GM11168 (cell line): Measurements from ENCODE around the gene HOXA1.

Source experiments
- in situ Hi-C: fragments of 300-500 bp; cut with MboI; formaldehyde crosslinking; loops from one replicate; pipeline ENCODE4 v1.12.0; 2022; ENCODE audit warnings: low sequenced_read_pairs; ENCODE audit not compliant: unreplicated experiment

HOXA1 gene

DNA sequence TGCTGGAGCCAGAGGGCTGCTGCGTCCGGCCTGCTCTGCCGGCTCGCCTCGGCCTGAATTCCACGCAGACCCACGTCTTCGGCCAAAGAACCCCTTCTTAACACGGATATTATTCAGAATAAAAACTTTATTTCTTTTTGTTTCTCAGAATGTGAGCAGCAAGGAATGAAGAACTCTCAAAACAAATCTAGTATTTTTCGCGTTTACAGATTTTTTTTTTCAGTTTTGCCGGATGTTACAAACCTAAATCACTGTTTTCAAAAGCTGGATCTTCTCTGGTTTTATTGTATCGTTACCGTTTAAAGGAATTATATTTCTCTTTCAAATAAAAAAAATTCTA is 11.1 kb upstream of the HOXA1 start:
- in situ Hi-C loops, result no loop called here

DNA sequence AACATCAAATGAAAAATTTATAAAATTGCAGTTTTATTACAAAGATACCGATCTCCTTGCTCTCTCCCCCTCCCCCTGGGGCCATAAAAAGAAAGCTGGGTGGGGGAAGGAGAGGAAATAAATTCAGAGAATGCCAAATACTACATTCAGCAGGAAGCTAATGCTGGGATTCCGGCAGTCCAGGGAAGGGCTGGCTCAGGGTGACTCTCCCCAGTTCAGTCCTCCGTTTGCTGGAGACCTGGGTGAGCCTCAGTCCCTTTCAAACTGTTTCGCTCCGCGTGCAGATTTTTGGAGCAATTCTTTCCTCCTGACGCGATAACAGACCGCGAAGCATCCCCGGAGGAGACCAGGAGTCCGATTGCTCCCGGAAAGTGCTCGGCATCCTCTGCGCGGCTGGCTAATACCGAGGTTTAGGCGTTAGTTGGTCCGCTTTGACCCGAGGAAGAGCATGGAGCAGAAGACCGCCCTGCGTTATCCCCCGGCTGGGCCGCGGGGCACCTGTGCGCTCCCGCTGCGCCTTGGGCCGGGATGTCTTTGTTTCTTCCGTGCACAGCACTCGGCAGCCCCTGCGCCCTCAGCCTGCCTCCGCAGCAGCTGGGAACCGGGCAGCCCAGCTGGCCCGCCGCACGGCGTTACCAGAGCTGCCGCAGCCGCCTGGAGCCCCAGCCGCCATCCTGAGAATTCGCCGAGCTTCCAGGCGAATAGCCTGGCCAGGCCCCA is 10.5 kb upstream of the HOXA1 start:
- in situ Hi-C loops, result no loop called here

DNA sequence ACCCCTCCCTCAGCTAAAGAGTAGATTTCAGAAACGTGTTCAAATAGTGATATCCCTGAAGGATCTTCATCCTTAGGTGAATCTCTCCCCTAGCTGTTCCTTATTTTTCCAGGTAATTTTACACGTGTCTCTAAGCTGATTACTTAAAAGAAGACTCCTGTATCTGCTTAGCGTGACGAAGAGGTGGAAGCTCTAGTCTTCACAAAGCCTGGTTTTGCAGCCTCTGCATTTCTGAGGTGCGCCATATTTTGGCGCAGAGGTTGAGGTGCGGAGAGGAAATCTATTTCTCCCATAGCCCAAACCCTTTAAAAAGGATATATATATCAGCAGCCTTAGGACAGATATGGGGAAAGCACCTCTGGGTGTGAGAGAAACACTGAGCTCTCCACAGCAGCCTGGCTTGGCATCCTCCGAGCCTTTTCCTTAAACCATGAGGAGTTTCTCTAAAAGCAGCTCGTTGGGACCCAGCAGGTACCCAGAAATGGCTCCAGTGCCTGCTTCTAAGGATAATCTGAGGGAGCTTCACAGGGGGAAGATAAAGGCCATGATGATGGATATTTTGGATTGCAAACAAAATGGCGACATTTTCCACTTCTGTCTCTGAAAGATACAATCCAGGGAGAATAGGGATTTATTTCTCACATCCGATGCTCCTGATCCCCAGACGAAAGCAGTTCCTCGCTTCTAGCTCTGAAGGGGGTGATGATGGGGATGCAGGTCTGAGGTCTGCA is 9.7 kb upstream of the HOXA1 start:
- in situ Hi-C loops, result no loop called here

DNA sequence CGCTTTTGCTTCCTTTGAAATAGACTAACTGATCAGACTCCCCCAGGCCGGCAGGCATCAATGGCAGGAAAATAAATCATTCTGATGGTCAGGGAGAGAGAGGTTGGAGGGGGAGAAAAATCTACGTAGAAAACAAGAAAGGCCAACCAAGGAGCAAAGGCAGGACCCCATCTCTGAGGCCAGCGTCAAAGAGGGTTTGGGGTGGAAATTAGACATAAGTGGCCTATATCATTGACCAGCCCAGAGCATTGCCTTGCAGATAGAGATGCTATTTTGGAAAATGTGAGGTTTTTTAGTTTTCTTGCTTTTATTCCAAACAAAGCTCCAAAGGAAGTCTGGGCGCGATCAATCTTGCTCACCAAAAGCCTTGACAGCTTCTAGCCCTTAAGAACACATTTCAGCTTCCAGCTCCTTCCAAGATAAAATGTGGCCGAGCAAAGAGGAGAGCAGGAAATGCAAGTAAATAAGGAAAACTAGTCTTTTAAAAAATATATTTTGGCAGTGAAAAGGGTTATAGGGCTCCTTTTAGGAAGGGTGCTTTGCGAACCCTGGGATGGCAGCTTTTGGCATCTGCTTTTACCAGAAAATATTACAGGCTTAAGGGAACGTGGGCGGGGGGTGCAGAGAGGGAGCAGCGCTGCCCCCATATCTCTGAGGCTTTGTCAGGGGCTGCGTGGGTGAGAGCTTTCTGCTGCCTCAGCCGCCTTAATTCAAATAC is 8.7 kb upstream of the HOXA1 start:
- in situ Hi-C loops, result no loop called here

DNA sequence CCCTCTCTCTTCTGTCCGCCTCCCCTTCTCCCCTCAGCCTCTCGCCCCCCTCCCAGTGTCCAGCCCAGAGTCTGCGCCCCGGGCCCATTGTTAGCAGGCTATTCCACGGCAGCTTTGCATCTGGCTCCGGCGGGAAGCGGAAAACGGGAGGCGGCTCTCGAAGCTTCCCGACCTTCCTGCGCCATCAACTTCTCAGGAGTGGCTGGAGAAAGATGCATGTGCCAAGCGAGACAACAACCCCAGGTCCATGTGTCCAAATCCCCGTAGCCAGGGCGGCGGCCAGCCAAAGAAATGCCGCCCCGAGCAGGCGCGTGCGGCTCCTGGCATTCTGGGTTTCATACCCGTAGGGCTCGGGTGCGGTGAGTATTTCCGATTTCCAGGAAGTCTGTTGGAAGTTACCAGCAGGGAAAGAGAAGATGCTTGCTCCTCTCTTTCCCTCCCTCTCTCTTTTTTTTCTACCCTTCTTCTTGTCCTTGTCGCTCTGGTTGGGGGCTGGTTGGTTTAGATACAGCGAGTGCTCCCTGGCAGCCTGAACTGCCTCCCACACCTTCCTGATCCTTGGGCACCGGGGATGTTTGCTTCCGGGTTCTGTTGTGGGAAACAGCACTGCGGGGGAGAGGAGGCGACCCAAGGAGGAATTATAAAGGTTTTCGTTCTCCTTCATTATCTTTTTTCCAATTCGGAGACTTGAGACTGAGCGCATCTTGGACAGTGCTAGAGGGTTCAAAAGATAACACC is 7.9 kb upstream of the HOXA1 start:
- in situ Hi-C loops, result no loop called here

DNA sequence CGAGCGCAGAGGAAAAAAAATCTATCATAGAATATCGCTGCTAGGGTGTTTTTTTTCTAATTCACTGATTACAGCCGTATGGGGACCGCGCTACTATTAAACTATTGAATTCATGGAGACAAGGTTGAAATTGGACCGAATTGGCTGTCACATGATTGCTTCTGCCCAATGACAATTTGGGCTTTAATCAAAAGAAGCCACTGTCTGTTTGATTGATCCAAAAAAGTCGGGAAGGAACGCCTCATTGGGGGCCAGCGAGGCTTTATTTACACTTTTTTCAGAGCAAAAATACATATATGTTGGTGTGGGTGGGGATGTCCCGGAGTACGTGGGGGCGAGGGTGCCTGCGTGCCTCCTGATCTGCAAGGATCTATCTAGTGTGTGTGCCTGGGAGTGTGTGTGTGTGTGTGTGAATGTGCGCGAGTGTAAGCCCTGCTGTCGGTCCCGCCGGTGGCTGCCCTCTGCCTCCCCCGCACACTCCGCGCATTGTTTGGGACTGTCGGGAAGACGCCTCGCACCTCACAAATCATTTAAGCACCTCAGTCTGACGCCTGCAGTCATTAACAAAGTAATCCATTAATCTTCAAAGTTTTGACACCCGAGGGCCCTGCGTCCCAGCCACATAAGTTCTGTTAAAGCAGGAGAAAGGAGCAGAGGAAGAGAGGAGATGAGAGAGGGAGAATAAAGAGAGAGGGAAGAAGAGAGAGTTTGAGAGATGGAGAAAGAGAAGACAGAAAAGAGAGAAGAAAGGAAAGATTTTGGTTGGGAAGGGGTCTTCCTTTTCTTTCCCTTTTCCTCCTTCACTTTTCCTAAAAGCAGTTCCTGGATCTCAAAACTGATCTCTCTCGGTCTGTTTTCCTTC is 7.0 kb upstream of the HOXA1 start, which contains the start of gene HOXA2:
Gene HOXA2, minus strand, starts transcription at position 103 of the 862 bp plus-strand sequence. CDS start 183 bp downstream, outside the sequence.
- in situ Hi-C loops, result no loop called here

DNA sequence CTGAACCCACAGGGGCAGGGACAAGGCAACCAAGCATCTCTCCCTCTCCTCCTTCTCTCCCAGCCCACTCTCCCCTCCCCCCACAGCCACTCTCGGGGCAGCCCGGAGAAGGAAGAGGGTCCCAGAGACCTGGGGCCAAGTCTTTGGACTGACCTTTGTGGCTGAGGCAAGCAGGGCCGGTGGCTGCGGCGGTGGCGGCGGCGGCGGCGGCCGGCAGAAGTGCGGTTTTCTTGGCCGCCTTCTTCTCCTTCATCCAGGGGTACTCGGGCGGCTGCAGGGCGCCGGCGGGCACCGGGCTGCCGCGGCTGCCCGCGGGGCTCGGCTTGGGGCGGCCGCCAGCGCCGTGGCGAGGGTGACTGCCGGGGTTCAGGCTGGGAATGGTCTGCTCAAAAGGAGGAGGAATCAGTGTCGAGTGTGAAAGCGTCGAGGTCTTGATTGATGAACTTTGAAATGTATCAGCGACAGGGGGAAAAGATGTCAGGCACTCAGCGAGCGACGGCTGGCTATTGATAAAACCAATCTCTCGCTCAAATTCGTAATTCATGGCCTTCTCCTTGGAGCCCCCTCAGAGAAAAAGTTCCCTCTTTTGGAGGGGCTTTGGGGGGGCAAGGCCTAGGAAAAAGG is 6.3 kb upstream of the HOXA1 start:
- in situ Hi-C loops, result no loop called here

DNA sequence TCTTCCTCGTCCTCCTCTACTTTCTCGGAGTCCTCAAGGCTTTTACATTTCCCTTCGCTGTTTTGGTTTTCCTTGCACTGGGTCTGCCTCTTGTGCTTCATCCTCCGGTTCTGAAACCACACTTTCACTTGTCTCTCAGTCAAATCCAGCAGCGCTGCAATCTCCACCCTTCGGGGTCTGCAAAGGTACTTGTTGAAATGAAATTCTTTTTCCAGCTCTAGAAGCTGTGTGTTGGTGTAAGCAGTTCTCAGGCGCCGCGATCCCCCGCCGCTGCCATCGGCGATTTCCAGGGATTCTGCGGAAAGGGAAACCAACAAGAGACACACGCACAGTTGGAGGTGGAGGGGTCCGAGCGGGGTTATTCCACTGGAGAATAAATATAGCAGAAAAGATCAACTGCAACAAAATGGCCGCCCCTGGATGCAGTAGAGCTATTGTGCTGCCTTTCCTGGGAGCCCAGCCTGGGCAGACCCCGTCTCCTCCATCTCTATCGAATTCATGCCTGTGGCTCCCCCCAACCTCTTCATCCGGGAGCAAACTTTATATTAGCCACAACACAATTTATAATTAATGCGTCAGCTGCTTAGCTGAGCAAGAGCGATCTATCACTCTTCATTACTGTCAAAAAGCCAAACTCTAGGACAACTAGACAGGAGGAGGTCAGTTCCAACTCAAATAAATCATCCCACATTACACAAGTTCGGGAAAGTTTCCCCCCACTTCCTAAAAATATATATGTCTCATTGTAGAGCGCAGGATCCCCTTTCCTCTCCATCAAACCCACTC is 5.6 kb upstream of the HOXA1 start:
- in situ Hi-C loops, result no loop called here

DNA sequence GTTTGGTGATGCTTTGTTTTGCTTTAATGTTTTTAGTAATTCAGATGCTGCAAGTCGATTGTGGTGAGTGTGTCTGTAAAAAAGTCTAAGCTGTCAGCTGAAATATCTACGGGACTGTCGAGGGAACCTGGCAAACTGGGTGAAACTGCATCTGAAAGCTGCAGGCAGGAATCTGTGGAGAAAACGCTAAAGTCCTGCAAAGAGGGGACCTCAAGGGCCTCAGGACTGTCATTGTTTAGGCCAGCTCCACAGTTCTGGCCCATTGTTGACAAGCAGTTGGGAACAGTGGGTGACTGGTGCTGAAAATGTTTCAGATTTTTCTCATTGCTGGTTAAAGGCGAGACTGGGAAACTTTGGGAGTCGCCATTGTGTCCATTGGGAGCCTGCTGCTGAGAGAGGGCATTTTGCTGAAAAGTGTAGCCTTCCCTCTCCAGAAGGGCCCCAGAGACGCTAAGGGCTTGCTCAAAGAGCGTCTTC is 4.9 kb upstream of the HOXA1 start:
- in situ Hi-C loops, result no loop called here

DNA sequence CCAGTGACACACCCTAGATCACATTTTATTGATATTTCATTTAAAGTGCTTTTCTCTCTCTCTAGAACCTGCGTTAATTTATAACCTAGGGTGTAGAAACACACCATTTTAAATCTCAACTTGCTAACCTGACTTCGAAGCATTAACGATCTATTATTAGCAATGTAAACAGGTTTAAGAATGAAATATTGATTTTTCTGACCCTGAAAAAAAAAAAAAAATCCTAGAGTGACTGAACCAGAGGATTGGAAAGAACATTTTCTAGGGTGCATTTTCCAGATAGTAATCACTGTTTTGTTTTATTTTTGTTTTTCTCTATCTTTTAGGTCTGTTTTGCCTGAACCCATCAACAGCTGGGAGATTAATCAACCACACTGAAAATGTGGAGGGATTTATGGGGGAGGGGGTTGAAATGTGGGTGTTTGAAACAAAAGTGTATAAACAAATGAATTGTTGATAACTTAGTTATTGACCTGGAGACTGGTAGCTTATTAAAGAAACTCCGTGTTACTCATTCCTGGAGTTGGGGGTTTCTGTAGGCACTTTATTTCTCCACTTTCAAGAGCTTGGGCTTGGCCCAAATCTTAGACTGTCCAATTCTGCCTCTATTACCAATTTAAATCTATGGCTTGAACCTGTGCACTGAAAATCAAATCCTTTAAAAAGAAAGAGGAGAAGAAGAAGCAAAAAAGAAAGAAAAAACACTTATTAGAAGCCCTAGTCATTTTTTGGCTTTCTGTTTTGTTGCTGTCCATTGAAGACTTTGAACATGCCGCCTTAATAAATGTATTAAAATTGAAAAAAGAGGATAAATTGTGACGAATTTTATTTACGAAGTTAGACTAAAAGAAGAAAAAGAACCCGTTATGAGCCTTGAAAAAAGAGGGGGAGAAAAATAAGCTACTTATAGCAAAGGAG is 3.9 kb upstream of the HOXA1 start:
- in situ Hi-C loops, result loop anchor here (10.0 kb wide), 1 partner anchor 825 kb away; no protein-coding TSS in a partner anchor

DNA sequence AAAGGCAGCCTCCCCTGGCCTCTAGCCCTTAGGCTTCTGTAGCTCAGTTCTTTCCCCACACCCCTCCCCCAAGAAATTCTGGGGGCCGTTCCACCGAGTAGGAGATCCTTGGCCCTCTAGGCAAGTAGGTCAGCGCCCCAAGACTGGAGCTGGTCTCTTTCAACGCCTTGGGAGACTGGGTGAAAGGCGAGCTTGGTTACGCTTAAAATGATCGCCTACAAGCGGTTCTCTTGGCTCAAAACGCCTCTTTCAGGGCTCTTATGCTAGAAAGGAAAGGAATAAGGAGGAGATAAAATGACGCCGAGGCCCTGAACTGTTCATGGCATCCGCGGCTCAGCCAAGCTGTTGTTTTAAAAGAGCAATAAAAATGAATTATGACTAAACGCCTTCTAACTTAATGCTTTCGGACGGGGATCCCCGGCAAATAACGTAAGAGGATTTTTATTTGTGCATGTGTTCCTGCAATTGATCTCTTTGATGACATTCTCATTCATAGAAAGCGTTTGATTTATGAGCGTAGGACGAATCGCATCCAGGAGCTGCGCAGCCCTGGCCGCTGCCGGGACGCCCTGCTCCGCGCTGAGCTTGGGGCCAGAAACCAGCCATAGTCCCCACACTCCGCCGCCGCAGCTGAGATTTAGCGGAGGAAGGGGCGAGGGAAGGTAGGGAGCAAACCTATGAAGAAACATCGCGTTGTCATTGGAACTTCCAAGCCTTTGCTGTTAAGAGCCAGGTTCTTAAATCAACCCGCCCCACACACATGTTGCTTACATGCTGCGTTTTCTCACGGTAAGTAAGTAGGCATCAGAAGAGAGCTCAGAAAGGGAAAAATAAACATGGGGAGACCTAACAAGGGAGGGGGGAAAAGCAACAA is 3.0 kb upstream of the HOXA1 start:
- in situ Hi-C loops, result loop anchor here (10.0 kb wide), 1 partner anchor 824 kb away; no protein-coding TSS in a partner anchor

DNA sequence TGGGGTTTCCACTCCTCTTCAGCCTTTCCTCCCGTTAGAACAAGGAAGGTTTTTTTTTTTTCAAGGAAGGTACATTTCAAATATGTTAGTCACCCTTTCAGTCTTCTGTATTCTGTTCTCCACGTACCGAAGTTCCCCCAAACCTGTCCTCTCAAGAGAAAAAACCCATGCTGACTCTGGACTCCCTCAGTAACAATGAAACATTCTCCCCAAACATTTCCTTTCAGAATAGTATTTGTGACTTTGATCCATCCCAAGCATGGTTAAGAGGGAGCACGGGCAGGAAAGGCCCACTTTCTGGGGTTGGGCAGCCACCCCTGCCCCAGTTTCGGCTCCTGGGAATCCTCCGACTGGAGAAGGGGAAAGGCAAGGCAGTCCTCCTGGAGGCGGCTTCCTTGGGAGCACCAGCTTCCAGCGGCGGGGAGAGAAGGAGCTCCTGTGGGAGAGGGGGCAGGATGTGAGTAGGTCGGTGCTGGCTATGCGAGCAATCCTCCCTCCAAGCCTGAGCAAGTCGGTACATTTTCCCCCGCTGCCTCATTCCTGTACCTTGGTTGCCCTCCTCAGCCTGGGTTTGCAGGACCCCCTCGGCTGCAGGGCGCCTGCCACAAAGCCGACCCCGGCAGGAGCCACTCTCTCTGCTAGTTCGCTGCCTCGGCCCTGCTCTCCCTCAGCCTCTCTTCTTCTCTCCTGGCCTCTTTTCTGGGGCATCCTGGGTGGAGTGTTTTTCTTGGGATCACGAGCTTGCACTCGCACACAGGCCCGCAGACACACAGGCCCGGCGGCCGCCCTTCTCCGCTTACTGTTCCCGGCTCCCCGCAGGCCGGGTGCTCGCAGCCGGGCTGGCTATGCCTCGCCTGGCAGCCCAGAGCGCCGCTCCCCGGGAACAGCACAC is 2.1 kb upstream of the HOXA1 start:
- in situ Hi-C loops, result loop anchor here (10.0 kb wide), 1 partner anchor 823 kb away; no protein-coding TSS in a partner anchor

DNA sequence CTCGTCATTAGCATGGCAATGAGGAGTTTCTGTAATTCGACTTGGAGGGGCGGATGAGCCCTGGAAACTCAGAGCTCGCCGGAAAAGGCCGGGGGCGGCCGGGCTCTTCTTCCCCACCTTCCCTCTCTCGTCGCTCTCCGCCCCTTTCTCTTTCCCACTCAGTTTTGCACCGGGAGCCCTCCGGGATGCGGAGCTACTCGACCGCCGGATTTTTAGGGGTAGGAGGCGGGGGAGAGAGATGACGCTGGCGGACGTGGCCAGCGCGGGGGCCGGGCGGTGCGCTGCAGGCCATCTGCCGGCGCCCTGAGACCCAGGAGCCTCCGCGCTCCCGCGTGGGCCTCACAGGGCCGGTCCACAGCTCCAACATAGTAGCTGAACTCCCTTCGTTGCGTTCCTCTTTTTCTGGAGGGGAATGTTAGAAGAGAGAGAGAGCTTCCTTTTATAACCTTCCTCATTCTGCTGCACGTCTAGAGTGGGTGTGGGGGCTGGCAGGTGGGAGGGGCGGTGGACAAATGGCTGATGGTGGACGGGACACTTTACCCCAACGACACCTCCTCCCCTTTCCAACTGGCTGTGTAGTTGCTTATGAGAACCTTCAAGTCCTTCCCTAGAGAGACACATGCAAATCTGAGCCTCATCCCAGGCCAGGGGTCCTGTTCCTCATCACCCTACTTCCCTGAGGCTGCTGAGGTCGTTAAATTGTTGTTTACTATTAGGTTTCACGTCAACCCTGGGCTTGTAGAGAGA is 1.1 kb upstream of the HOXA1 start:
- in situ Hi-C loops, result loop anchor here (10.0 kb wide), 1 partner anchor 822 kb away; no protein-coding TSS in a partner anchor
